Neural cell (in vitro differentiated cells): Measurements from ENCODE around the gene ZNF507.

ENCODE experiments used
- CTCF ChIP-seq: fragments of 450-650 bp; IDR thresholded peaks from 2 replicates; pipeline ENCODE4 v1.5.1; 2014; ENCODE audit warnings: antibody characterized with exemption, mild to moderate bottlenecking, moderate library complexity; ENCODE audit not compliant: poor library complexity, severe bottlenecking
- EP300 ChIP-seq: fragments of 450-650 bp; conservative IDR thresholded peaks from 2 replicates; pipeline ENCODE4 v1.6.1; 2014; ENCODE audit warnings: antibody characterized with exemption, mild to moderate bottlenecking, moderate library complexity; ENCODE audit not compliant: poor library complexity, severe bottlenecking
- EZH2 ChIP-seq: fragments of 200-600, 300-800 bp; shearing (Covaris generic), sonication (generic); IDR thresholded peaks from 2 replicates; pipeline ENCODE4 v1.6.1; 2014; ENCODE audit warnings: antibody characterized with exemption, low read length, borderline replicate concordance, mild to moderate bottlenecking; ENCODE audit not compliant: insufficient read depth, poor library complexity, severe bottlenecking
- MXI1 ChIP-seq: fragments of 450-650 bp; conservative IDR thresholded peaks from 2 replicates; pipeline ENCODE4 v1.6.1; 2014; ENCODE audit warnings: antibody characterized with exemption, mild to moderate bottlenecking; ENCODE audit not compliant: poor library complexity, severe bottlenecking
- POLR2AphosphoS5 ChIP-seq: IDR thresholded peaks from 2 replicates; pipeline ENCODE4 v1.6.1; 2012
- RAD21 ChIP-seq: fragments of 450-650 bp; conservative IDR thresholded peaks from 2 replicates; pipeline ENCODE4 v1.6.1; 2014; ENCODE audit warnings: antibody characterized with exemption, mild to moderate bottlenecking, moderate library complexity
- REST ChIP-seq: IDR thresholded peaks from 2 replicates; pipeline ENCODE4 v1.6.1; 2012; ENCODE audit warnings: borderline replicate concordance
- SMC3 ChIP-seq: fragments of 450-650 bp; conservative IDR thresholded peaks from 2 replicates; pipeline ENCODE4 v1.6.1; 2014; ENCODE audit warnings: antibody characterized with exemption, mild to moderate bottlenecking, moderate library complexity; ENCODE audit not compliant: poor library complexity
- TAF1 ChIP-seq: IDR thresholded peaks from 2 replicates; pipeline ENCODE4 v1.6.1; 2012; ENCODE audit warnings: low read depth

GRCh38 chr19:32317086-32317485 is 28.3 kb upstream of the ZNF507 start:
- no peak for TF ChIP-seq TAF1
- TF ChIP-seq MXI1: no peak
- no peak for TF ChIP-seq CTCF
- no peak for TF ChIP-seq POLR2AphosphoS5
- no peak for TF ChIP-seq EP300
- TF ChIP-seq EZH2: no peak
- TF ChIP-seq REST: no peak
- no peak for TF ChIP-seq RAD21
- no peak for TF ChIP-seq SMC3
